Measurements from ENCODE around the gene THTPA.

DNA sequence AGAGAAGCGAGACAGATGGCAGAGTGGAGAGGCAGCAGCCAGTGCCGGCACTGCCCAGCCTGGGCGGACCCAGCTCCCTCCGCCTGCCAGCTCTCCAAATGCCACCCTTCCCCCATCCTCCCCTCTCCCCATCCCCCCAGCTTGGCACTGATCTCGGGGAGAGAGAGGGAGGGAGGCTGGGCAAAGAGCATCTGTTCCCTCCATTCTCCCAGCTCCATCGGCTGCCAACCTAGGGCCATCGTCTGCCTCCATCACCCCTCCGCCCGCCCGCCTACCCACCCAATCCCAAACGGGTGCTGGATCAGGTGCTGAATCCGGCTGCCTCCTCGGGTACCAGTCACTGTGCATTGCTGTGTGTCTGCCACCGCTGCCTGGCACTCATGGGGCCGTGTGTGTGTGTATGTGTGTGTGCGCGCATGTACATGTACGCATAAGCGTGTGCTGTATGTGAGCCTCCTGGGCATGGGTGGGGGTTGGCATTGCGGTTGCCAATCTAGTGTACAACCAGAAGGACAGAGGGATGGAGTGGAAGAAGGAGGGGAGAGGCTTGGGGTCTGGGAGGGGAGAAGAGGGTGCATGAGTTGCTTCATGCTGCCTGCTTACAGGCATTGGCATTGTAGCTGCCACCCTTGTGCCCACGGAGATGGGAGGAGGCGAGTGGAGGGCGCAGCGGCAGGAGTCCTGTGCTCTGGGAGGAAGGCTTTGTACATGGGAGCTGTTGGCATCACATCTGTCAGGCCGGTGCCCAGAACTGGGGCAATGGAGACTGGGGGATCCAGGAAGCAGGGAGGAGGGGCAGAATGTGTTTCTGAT is 42.9 kb upstream of the THTPA start:
- TF ChIP-seq CTCF (IDR thresholded peaks at IDR 0.05) (no peak), POLR2A (IDR thresholded peaks at IDR 0.05) (no peak)
